Ureter (tissue), 1 donor: ENCODE results near the gene SCYGR2. TPM values are rescaled to one million over a fixed set of nuclear protein-coding genes. Genes with fewer than 3 reads are reported as not detected.

ENCODE experiments used
- DNase-seq: peaks from one replicate; pipeline ENCODE4 v3.0.0-alpha.2; 2020; ENCODE audit warnings: low spot score
- total RNA-seq: library from RNA; stranded (reverse); gene quantifications from one replicate; pipeline ENCODE4 v1.2.4, GENCODE V29; 2023
- donor health status: DM: yes; HTN: yes; CAD: no.

The SCYGR2 gene
- total RNA-seq, 1 donor from 2014 or later = not detected

- no peak for DNase-seq
These were observed 14.0 kb downstream of the SCYGR2 start for GRCh38 chr2:227612546-227613271.

GRCh38 chr2:227613272-227613660 is 14.6 kb downstream of the SCYGR2 start:
- DNase-seq = peak; percentile 50

DNA sequence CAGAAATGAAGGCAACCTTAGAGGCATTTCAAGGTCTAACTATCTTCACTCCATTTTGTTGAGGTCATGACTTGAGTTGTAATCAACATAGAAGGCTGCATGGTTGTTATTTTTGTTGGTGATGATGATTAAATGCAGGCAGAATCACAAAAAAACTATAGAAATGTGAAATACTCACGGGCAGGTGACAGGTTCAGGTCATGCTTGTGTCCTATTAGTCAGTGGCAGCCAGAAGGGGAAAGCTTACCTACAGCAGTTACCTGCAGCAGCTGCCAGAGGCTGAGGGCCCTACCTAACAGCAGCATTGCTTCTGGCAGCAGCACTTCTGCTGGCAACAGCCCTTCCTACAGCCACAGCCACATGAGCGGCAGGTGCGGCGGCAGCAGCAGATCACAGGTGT is 15.6 kb downstream of the SCYGR2 start:
- no peak for DNase-seq

DNA sequence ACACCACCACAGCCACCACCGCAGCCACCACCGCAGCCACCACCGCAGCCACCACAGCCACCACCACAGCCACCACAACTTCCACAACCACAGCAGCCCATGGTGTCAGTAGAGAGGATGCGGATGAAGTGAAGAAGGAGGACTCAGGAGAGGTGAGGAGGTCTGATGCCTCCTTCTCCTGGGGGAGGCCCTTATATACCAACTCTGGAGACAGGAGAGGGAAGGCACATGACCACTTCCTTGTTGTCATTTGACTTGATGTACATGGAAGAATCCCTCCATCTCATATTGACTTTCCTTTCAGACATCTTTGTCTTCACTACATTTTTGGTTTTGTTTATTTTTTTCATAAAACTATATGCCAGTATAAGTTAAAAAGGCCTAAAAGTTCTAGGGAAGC is 16.0 kb downstream of the SCYGR2 start, which contains the start of gene SCYGR3:
Gene SCYGR3 (minus strand): TSS at position 101 of the 400 bp plus-strand sequence. CDS start 0 bp downstream, at position 101.
- no peak for DNase-seq

- DNase-seq = no peak
These were observed 16.5 kb downstream of the SCYGR2 start for GRCh38 chr2:227615181-227615580.

- no peak for DNase-seq
These were observed 17.2 kb downstream of the SCYGR2 start for GRCh38 chr2:227615906-227616305.

- DNase-seq = no peak
These were observed 17.9 kb downstream of the SCYGR2 start for GRCh38 chr2:227616631-227617030.

DNA sequence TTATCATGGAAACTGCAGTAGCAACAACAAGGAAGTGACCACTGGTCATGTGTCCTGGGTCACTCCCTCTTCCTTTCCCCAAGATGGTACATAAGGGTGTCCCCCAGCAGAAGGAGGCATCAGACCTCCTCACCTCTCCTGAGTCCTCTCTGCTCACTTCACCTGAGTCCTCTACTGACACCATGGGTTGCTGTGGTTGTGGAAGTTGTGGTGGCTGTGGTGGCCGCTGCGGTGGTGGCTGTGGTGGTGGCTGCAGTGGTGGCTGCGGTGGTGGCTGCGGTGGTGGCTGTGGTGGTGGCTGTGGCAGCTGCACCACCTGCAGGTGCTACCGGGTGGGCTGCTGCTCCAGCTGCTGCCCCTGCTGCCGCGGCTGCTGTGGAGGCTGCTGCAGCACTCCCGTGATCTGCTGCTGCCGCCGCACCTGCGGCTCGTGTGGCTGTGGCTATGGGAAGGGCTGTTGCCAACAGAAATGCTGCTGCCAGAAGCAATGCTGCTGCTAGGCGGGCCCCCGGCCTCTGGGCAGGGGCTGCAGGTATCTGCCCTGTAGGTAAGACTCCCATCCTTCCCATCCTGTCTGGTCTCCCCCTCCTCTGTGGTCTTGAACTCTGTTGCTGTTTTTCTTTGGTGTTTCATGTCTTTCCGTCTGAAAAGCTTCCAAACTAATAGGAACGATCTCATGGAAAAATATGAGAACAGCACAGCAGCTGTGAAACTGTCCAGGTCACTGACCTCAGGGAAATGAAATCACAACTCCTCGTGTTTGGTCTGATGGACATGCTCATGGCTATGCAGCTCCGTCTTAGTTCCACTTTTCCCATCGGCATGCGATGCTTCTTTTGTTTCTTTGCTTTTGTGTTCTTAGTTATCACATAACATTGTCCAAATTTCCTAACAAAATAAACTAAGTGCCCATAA is 18.9 kb downstream of the SCYGR2 start, which contains the start of gene SCYGR4:
Gene SCYGR4 (plus strand): TSS at position 183 of the 915 bp plus-strand sequence. CDS start 0 bp downstream, at position 183.
- no peak for DNase-seq

DNA sequence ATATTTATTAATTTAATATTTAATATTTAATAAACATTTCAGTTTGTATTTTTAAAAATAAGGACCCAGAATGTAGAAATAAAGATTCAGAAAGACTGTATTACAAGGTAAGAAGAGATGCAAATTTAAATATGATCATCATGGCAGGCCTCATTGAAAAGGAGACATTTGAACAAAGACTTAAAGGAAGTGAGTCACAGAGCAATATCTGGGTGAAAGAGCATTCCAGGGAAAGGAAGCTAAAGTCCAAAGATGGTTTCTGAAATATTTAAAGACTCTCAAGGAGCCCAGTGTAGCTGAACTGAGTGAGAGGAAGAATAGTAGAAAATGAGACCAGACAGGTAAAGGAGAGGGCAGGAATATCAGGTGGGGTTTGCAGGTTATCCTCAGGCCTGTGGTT is 24.5 kb downstream of the SCYGR2 start:
- DNase-seq = no peak

DNA sequence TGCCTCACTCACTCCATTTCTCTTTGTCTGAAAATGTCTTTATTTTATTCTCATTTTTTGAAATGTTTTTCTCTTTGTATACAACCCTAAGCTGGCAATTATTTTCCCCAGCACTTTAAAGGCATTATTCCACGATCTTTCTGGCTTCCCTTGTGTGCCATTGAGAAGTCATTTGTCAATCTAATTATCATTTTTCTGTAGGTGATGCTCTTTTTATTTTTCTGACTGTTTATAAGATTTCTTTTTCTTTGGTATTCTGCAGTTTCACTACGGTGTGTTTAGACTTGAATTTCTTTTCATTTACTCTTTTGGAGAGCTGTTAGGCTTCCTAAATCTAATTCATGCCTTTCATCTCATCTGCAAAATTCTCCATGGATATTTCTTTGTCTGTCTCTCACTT is 26.7 kb downstream of the SCYGR2 start:
- DNase-seq = no peak

- no peak for DNase-seq
These were observed 28.0 kb downstream of the SCYGR2 start for GRCh38 chr2:227626580-227627151.

- no peak for DNase-seq
These were observed 29.1 kb downstream of the SCYGR2 start for GRCh38 chr2:227627769-227628168.

GRCh38 chr2:227629435-227629834 is 30.7 kb downstream of the SCYGR2 start:
- no peak for DNase-seq

GRCh38 chr2:227630322-227630721 is 31.6 kb downstream of the SCYGR2 start:
- no peak for DNase-seq

- no peak for DNase-seq
These were observed 34.1 kb downstream of the SCYGR2 start for GRCh38 chr2:227632827-227633226.

DNA sequence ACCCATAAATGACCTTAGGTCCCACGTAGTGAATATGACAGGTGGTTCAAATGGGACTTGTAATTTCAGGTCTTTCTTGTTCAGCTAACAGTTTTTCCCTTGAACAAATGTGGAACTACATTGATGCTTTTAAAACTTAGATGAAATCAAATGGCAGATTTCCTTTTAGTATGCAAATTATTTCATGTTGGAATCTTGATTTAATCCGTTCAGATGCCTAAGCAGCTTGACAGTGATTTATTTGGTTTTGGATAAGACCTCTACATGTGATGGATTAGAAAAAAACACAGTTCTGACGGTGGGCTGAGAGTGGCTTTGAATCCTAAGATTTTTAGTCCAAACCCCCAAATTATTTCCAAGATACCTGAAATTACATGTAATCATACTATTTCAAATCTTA is 35.5 kb downstream of the SCYGR2 start:
- no peak for DNase-seq

DNA sequence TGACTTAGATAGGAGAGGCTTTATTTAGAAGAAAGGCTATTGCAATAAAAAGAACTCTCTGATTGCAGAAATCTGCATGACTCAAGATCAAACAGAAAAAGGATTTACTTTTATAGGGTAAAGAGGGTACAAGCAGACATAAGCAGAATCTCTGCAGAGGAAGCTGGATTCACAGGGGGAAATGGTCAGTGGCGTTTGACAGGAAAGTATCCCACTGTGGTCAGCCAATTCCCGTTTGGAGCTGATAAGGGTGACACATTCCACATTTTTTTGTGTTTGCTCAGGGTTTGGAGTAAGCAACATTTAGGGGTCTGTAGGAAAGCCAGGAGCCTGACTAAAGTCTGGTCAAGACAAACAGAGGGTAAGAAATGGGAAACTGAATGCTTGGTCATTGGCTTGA is 44.0 kb downstream of the SCYGR2 start:
- no peak for DNase-seq

- no peak for DNase-seq
These were observed 45.4 kb downstream of the SCYGR2 start for GRCh38 chr2:227643990-227644551.
